HG03139 (cell line): ENCODE results near the gene OR13H1.
"Not testable (repeated sequence)": the region's sequence is repeated elsewhere in the genome, so short reads cannot be mapped to it uniquely, and the experiment has no call there.

Source experiments
- ATAC-seq: cut with Tn5 transposase; IDR thresholded peaks from one replicate; pipeline ENCODE4 v1.9.1; 2021; ENCODE audit not compliant: unreplicated experiment

The OR13H1 gene

GRCh38 chrX:131543774-131544173 lies at the start of gene OR13H1:
TSS of gene OR13H1 (plus strand) at chrX:131544074. CDS start at chrX:131544074, 0 bp downstream.
- no peak for ATAC-seq

GRCh38 chrX:131501556-131501955 lies 42.3 kb upstream of the OR13H1 start:
- not testable (repeated sequence) for ATAC-seq

GRCh38 chrX:131513159-131513914 lies 30.5 kb upstream of the OR13H1 start:
- ATAC-seq: no peak

- no peak for ATAC-seq
Measured at GRCh38 chrX:131521824-131522223, 22.1 kb upstream of the OR13H1 start.

GRCh38 chrX:131544218-131544617 lies 344 bp downstream of the OR13H1 start:
- no peak for ATAC-seq

GRCh38 chrX:131549011-131549410 lies 5.1 kb downstream of the OR13H1 start:
- no peak for ATAC-seq

- not testable (repeated sequence) for ATAC-seq
Measured at GRCh38 chrX:131552453-131552852, 8.6 kb downstream of the OR13H1 start.

GRCh38 chrX:131558562-131558961 lies 14.7 kb downstream of the OR13H1 start:
- no peak for ATAC-seq

GRCh38 chrX:131564553-131565229 lies 20.8 kb downstream of the OR13H1 start:
- no peak for ATAC-seq

GRCh38 chrX:131565909-131566308 lies 22.0 kb downstream of the OR13H1 start:
- ATAC-seq: no peak

GRCh38 chrX:131571348-131571747 lies 27.5 kb downstream of the OR13H1 start:
- ATAC-seq: no peak

GRCh38 chrX:131572372-131573014 lies 28.6 kb downstream of the OR13H1 start:
- no peak for ATAC-seq

GRCh38 chrX:131577413-131577812 lies 33.5 kb downstream of the OR13H1 start:
- no peak for ATAC-seq

GRCh38 chrX:131577999-131578734 lies 34.3 kb downstream of the OR13H1 start:
- no peak for ATAC-seq

- ATAC-seq: not testable (repeated sequence)
Measured at GRCh38 chrX:131578735-131579367, 35.0 kb downstream of the OR13H1 start.

GRCh38 chrX:131588995-131589394 lies 45.1 kb downstream of the OR13H1 start:
- no peak for ATAC-seq
